Measurements from ENCODE around the gene TMEM126B. TPM values are rescaled to one million over a fixed set of nuclear protein-coding genes. Genes with fewer than 3 reads are reported as not detected.
"Not testable (repeated sequence)": the region's sequence is repeated elsewhere in the genome, so short reads cannot be mapped to it uniquely, and the experiment has no call there.

TMEM126B gene
- 39.6 and 65.9 TPM in 2 replicates for total RNA-seq (2014; rRNA removed; shearing (Covaris generic); ENCODE audit: low replicate concordance)

GRCh38 chr11:85627998-85628770, at the start of gene TMEM126B:
TMEM126B (plus strand) TSS chr11:85628593; CDS start chr11:85628608, 15 bp downstream.
- peaks cover 11% of the 10 kb centered on the region for H3K36me3 ChIP-seq
- peak within 1 kb of the TSS; percentile 86 for H3K4me3 ChIP-seq
- DNase-seq: peak; percentile 98
- H3K27me3 ChIP-seq: no peaks in the 10 kb centered on the region; the same call in none of the 2 replicates
- H3K9me3 ChIP-seq: no peaks in the 10 kb centered on the region

GRCh38 chr11:85582111-85582510, 46.3 kb upstream of the TMEM126B start:
- Histone ChIP-seq H3K9me3 (no peaks in the 10 kb centered on the region), H3K4me3 (no peak overlapping the region)
- DNase-seq: no peak

GRCh38 chr11:85589373-85589772, 39.0 kb upstream of the TMEM126B start:
- Histone ChIP-seq H3K36me3 (no peaks in the 10 kb centered on the region), H3K9me3 (0 out of 2 replicates have a peak, but pooled peaks cover 4% of the 10 kb centered on the region), H3K4me3 (no peak overlapping the region), H3K27me3 (no peaks in the 10 kb centered on the region; the same call in 1 of the 2 replicates)
- DNase-seq: no peak

More at GRCh38 chr11:85582111-85582510, 46.3 kb upstream of the TMEM126B start:
- H3K36me3 ChIP-seq: no peaks in the 10 kb centered on the region
- H3K27me3 ChIP-seq: no peaks in the 10 kb centered on the region; the same call in 1 of the 2 replicates

- no peak for DNase-seq
- H3K4me3 ChIP-seq: no peak overlapping the region
- 0 out of 2 replicates have a peak, but pooled peaks cover 4% of the 10 kb centered on the region for H3K9me3 ChIP-seq
- no peaks in the 10 kb centered on the region; the same call in 1 of the 2 replicates for H3K27me3 ChIP-seq
- H3K36me3 ChIP-seq: no peaks in the 10 kb centered on the region
Observed at GRCh38 chr11:85590848-85591483, 37.4 kb upstream of the TMEM126B start.

GRCh38 chr11:85595285-85595884, 33.0 kb upstream of the TMEM126B start:
- H3K4me3 ChIP-seq: no peak overlapping the region
- H3K36me3 ChIP-seq: no peaks in the 10 kb centered on the region
- no peaks in the 10 kb centered on the region; the same call in 1 of the 2 replicates for H3K27me3 ChIP-seq
- no peak for DNase-seq
- no peaks in the 10 kb centered on the region for H3K9me3 ChIP-seq

- no peaks in the 10 kb centered on the region for H3K36me3 ChIP-seq
- no peaks in the 10 kb centered on the region; the same call in 1 of the 2 replicates for H3K27me3 ChIP-seq
- DNase-seq: no peak
- H3K9me3 ChIP-seq: no peaks in the 10 kb centered on the region
- no peak overlapping the region for H3K4me3 ChIP-seq
Observed at GRCh38 chr11:85596886-85597285, 31.5 kb upstream of the TMEM126B start.

GRCh38 chr11:85599083-85599482, 29.3 kb upstream of the TMEM126B start:
- no peak overlapping the region for H3K4me3 ChIP-seq

GRCh38 chr11:85602526-85603213, 25.7 kb upstream of the TMEM126B start:
- Histone ChIP-seq H3K36me3 (no peaks in the 10 kb centered on the region), H3K4me3 (no peak overlapping the region), H3K27me3 (no peaks in the 10 kb centered on the region), H3K9me3 (no peaks in the 10 kb centered on the region)
- DNase-seq: no peak

More at GRCh38 chr11:85599083-85599482, 29.3 kb upstream of the TMEM126B start:
- Histone ChIP-seq H3K27me3 (no peaks in the 10 kb centered on the region; the same call in 1 of the 2 replicates), H3K36me3 (no peaks in the 10 kb centered on the region), H3K9me3 (no peaks in the 10 kb centered on the region)
- DNase-seq: no peak

- Histone ChIP-seq H3K4me3 (no peak overlapping the region), H3K36me3 (no peaks in the 10 kb centered on the region), H3K9me3 (no peaks in the 10 kb centered on the region), H3K27me3 (no peaks in the 10 kb centered on the region)
- DNase-seq: no peak
Observed at GRCh38 chr11:85603220-85603619, 25.2 kb upstream of the TMEM126B start.

- H3K9me3 ChIP-seq, H3K4me3 ChIP-seq, H3K36me3 ChIP-seq, H3K27me3 ChIP-seq, DNase-seq: not testable (repeated sequence)
Observed at GRCh38 chr11:85606237-85606636, 22.2 kb upstream of the TMEM126B start.

- not testable (repeated sequence) for H3K36me3 ChIP-seq, H3K4me3 ChIP-seq, H3K27me3 ChIP-seq, DNase-seq, H3K9me3 ChIP-seq
Observed at GRCh38 chr11:85608621-85609020, 19.8 kb upstream of the TMEM126B start.

- not testable (repeated sequence) for H3K27me3 ChIP-seq, H3K36me3 ChIP-seq, DNase-seq, H3K9me3 ChIP-seq, H3K4me3 ChIP-seq
Observed at GRCh38 chr11:85609286-85609685, 19.1 kb upstream of the TMEM126B start.

- not testable (repeated sequence) for H3K9me3 ChIP-seq, H3K27me3 ChIP-seq, H3K36me3 ChIP-seq, H3K4me3 ChIP-seq, DNase-seq
Observed at GRCh38 chr11:85611643-85612042, 16.8 kb upstream of the TMEM126B start.

- Histone ChIP-seq H3K27me3 (no peaks in the 10 kb centered on the region; the same call in 1 of the 2 replicates), H3K36me3 (no peaks in the 10 kb centered on the region), H3K9me3 (no peaks in the 10 kb centered on the region), H3K4me3 (no peak overlapping the region)
- no peak for DNase-seq
Observed at GRCh38 chr11:85619499-85619898, 8.9 kb upstream of the TMEM126B start.

- no peak overlapping the region for H3K4me3 ChIP-seq
- H3K9me3 ChIP-seq: no peaks in the 10 kb centered on the region
- no peaks in the 10 kb centered on the region for H3K36me3 ChIP-seq
- DNase-seq: no peak
- no peaks in the 10 kb centered on the region; the same call in 1 of the 2 replicates for H3K27me3 ChIP-seq
Observed at GRCh38 chr11:85620256-85620655, 8.1 kb upstream of the TMEM126B start.

GRCh38 chr11:85626496-85626895, 1.9 kb upstream of the TMEM126B start:
- Histone ChIP-seq H3K36me3 (peaks cover 5% of the 10 kb centered on the region), H3K9me3 (no peaks in the 10 kb centered on the region), H3K4me3 (peak overlapping the region; percentile 86; the same call in 1 of the 2 replicates), H3K27me3 (no peaks in the 10 kb centered on the region; the same call in none of the 2 replicates)
- no peak for DNase-seq

Data from MG63 (cell line).